Measurements from ENCODE around the gene HNMT.
A peak's percentile ranks its signal among the peaks of the same experiment; 100 is the strongest.
"Not testable (repeated sequence)": the region's sequence is repeated elsewhere in the genome, so short reads cannot be mapped to it uniquely, and the experiment has no call there.

HNMT gene

GRCh38 chr2:137964066-137964858 is at the start of gene HNMT:
TSS of gene HNMT (plus strand) at chr2:137964473. CDS start at chr2:137964492, 19 bp downstream.
- no peak for DNase-seq

DNA sequence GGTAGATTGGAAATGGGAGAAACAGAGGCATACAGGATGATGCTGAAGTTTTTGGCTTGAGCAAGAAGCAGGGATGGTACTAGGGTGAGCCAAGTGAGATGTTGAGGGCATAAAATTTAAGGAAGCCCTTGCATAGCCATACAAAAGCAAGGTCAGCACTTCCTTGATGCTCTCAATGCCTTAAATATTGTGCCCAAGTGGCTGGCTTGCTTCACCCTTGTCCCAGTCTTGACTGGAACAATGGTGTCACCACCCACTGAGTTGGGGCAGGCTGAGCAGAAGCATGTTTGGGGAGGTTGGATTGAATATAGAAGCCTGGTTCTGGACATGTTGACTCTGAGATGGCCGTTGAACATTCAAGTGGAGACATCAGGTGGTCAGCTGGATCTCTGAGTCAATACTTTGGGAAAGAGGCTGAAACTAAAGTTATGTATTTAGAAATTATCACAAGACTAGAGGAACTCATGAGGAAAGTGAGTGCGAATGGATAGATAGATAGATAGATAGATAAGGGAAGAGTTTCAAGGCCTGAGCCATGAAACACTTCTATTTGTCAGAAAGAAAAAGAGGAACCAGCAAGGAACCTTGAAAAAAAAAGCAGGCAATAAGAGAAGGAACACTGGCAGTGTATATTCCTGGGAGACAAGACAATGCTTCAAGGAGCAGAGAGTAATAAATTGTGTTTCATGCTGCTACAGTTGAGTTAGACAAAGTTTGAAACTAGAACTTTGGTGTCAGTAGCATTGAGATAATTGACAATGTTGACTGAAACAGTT is 43.0 kb upstream of the HNMT start:
- DNase-seq, result no peak

DNA sequence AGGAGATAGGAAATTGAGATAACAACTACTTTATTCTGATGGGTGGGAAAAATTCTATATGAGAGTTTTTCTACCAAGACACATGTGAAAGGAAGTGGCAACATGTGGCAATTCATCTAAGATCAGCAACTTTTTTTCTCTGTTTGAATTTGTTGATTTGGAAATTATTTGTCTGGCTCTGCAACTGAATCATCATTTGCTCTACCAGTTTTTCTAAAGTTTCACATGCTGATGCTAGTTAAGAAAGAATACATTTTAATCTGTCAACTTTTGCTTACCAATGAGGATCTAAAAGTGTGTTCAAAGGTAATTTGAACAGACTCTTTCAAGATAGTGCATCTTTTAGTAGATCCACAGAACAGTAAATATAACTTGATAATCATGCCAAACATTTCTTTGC is 42.1 kb upstream of the HNMT start:
- not testable (repeated sequence) for DNase-seq

DNA sequence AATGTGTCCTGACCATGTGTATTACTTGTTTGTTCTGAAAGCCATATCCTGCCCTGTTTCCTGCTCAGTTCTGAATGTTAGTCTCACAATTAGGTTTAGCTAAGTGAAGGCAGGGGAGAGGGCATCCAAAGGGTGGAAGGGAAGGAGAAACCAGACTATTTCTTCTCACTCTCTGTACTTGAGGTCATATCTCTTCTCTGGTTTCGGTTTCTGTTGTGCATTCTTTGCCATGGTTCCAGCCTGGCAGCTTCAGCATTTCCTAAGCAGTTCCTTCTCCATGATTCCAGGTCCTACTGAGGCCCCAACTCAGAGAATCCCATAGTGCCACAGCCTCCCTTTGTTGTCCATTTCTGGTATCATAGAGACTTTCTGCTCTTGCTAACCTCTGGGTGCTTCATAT is 40.3 kb upstream of the HNMT start:
- DNase-seq, result no peak

DNA sequence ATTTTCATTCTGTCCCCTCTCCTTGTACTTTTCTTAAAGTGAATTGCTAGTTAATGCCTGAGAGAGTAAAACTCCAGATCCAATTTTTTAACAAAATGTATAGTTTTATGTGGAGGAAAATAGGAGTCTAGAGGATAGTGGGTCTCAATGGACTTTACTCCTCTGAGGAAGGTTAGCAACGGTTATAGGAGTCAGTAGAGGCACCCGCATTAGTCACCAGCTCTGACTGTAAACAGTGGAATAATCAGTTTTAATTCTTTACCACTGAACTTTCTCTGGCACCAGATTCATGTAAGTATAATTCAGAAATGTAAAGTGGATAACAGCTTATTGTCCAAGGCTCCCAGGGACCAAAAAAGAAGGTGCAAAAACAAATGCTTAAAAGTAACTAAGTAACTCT is 38.7 kb upstream of the HNMT start:
- no peak for DNase-seq

- no peak for DNase-seq
Observed at GRCh38 chr2:137927846-137928245, 36.4 kb upstream of the HNMT start.

DNA sequence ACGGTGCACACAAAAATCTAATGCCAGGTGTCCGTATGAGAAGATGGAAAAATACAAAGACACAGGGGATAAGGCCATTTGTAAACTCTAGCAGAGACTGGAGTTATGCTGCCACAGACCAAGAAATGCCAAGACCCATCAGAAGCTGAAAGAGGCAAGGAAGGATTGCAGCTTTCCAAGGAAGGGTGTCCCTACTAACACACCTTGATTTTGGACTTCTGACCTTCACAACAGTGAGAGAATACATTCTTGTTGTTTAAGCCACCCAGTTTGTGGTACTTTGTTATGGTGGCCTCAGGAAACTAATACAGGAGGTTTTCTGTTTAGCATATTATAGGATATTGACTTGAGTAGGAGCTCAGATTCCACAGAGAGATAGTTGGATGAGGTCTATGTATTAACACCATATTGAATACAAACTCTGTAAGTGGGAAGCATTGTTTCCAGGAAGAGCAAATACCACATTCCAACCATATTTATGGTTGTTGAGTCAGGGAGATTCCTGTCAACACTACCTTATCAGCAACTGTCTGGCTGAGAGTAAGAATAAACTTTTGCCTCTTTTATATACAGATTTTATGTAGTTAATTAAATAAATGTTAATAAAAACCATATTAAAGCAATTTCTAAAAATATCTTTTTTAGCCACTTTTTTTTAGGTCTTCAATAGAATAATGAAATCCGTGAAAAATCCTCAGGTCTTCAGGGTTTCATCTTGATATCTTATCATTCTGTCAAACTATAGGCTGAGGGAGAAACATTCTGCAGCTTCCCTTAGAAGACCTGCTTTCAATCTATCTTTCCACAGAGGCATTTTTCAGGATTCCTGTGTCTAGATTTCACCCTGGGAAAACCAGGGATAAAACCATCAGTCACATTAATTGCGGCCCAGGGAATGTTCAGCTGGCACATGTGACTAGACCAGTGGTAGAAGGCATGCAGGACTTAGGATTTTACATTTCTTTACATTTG is 35.4 kb upstream of the HNMT start:
- DNase-seq, result no peak

GRCh38 chr2:137929519-137929916 is 34.8 kb upstream of the HNMT start:
- peak; percentile 82 for DNase-seq

- peak; percentile 72 for DNase-seq
Observed at GRCh38 chr2:137930146-137930545, 34.1 kb upstream of the HNMT start.

DNA sequence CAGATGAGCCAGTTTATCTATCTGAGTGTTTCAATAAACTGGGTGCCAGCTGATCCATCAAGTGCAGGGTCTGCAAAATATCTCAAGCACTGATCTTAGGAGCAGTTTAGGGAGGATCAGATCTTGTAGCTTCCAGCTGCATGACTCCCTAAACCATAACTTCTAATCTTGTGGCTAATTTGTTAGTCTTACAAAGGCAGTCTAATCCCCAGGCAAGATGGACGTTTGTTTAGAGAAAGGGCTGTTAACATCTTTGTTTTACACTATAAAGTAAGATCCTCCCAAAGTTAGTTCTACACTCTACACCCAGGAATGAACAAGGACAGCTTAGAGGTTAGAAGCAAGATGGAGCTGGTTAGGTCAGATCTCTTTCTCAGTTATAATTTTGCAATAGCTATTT is 28.7 kb upstream of the HNMT start:
- no peak for DNase-seq

DNA sequence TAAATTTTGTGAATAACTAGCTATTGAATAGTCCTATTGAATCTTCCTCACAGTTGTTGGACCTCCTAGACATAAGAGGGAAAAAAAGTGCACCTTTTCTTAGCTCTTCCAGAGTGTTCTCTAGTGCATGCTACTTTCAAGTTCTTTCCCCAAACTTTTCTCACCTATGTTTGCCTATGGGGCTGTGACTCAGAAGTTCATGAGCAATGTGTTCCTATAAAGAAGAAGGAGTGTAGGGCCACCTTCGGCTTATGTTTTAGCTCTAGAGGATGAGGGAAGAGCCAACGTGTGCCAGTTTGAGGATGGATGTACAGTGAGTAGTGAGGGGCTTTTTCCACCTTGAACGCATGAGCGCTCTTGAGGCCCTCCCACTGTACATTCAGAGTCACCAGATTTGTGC is 27.0 kb upstream of the HNMT start:
- DNase-seq, result no peak

GRCh38 chr2:137937778-137938177 is 26.5 kb upstream of the HNMT start:
- DNase-seq, result peak; percentile 53

DNA sequence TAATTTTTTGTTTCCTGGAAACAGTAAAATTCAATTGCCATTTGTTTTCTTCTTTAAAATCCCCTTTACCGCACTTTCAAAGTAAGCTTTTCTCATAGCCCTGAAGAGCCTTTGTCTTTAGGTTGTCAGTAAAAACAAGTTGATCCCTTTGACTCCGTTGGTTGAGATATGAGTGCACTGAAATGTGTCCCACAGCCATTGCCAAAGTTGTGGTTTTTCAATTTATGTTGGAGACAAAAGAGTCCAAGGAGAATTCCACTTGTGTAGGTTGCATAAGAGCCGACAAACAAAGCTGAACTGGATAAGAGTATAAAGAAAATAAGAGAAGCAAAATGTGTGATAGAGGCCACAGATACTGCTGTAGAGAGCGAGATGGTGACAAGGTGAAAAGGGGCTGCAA is 26.1 kb upstream of the HNMT start:
- no peak for DNase-seq

- DNase-seq, result no peak
Observed at GRCh38 chr2:137939026-137939425, 25.2 kb upstream of the HNMT start.

DNA sequence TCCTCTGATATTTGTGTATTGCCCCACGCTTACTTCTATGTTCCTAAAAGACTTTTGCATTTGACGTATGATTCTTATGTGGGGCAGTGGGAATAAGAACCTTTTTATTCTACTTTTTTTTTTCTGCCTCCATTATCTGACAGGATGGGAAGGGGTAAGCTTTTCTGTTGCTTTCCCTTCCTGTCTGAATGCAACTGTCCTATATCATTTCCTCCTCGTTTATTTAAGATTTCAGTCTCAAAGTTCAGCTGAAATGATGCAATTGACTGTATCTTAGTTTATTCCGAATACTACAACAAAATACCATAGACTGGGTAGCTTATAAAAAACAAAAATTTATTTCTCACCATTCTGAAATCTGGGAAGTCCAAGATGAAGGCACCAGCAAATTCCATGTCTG is 24.1 kb upstream of the HNMT start:
- DNase-seq, result no peak

- DNase-seq, result peak; percentile 28
Observed at GRCh38 chr2:137942037-137942832, 22.0 kb upstream of the HNMT start.

- DNase-seq, result no peak
Observed at GRCh38 chr2:137942833-137943677, 21.2 kb upstream of the HNMT start.

- no peak for DNase-seq
Observed at GRCh38 chr2:137943678-137944347, 20.5 kb upstream of the HNMT start.

DNA sequence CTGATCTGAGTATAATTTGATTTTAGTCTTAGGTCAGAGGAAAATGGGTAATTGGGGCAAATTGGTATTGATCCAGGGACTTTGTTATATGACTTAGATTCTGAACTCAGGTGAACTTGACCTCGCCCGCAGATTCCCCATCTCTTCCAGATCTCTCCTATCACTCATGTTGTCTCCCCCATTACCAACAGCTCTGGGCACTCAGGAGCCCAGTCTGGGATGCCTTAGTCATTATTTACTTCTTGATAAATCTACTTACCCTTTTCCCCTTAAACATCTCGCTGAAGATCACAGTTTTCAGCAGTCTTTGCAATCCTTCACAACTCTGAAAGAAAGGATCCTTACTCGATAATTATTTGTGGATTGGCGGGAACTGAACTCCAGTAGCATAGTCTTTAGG is 19.6 kb upstream of the HNMT start:
- DNase-seq, result no peak

- DNase-seq, result no peak
Observed at GRCh38 chr2:137945229-137945628, 19.0 kb upstream of the HNMT start.

DNA sequence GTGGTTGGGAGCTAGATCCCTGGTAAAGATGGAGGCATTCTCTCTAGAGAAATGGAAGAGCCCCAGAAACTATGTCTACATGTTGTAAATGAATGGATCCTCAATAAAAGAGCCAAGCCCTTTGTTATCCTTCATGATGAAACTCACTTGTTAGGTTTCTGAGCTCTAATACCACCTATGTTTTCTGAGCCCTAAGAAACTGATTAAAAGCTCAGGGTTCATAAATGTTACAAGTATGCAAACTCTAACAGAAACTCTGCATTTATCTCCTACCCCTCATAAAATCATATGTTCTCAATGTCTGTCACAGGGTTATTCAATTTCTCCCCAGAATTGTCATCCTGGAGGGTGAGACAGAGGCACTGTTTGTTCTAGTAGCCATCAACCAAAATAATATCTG is 18.0 kb upstream of the HNMT start:
- no peak for DNase-seq
